Gastrocnemius medialis (tissue), 4 donors: ENCODE data around the gene CASS4. TPM values are rescaled to one million over a fixed set of nuclear protein-coding genes. Genes with fewer than 3 reads are reported as not detected.

Source experiments
- ATAC-seq, 2 donors: fragments of 150-250 bp; one replicate each; pipeline ENCODE4 v1.9.1; 2016
- DNase-seq, 2 donors: peaks; one replicate each; pipeline ENCODE4 v3.0.0-alpha.2; 2019
- H3K27ac ChIP-seq, 4 donors: fragments of 200-600 bp; sonication (generic); 1 replicate in 1 of 4; 2 replicates in 3 of 4; pipeline ENCODE4 v1.5.1; 2016 to 2018; ENCODE audit warnings: mild to moderate bottlenecking in 2 of 4, moderate library complexity in 1 of 4
- H3K27me3 ChIP-seq, 3 donors: fragments of 200-600 bp; sonication (generic) in 2 of 3; 1 replicate in 1 of 3; 2 replicates in 2 of 3; pipeline versions ENCODE4 v1.5.1 to v1.6.0; 2016 to 2019; ENCODE audit warnings: mild to moderate bottlenecking in 1 of 3, moderate library complexity in 1 of 3
- H3K36me3 ChIP-seq, 2 donors: fragments of 200-600 bp; sonication (generic) in 1 of 2; one replicate each; pipeline ENCODE4 v1.5.1; 2017 to 2018
- H3K4me1 ChIP-seq, 2 donors: fragments of 200-600 bp; sonication (generic) in 1 of 2; one replicate each; pipeline ENCODE4 v1.5.1; 2016 to 2017; ENCODE audit warnings: mild to moderate bottlenecking in 2 of 2
- H3K4me3 ChIP-seq, 4 donors: fragments of 200-600 bp; sonication (generic) in 3 of 4; 1 replicate in 1 of 4; 2 replicates in 3 of 4; pipeline ENCODE4 v1.5.1; 2016 to 2019; ENCODE audit warnings: mild to moderate bottlenecking in 2 of 4
- H3K9me3 ChIP-seq, 3 donors: fragments of 200-600 bp; sonication (generic) in 2 of 3; 1 replicate in 1 of 3; 2 replicates in 2 of 3; pipeline ENCODE4 v1.5.1; 2016 to 2019
- CTCF ChIP-seq, 5 experiments: fragments of 450-650 bp in 3 of 5; fragments of 200-600 bp in 2 of 5; sonication (generic) in 2 of 5; IDR thresholded peaks in 4 of 5; conservative IDR thresholded peaks in 1 of 5; 1 replicate in 4 of 5; 2 replicates in 1 of 5; pipeline ENCODE4 v1.5.1; 2016 to 2019; ENCODE audit warnings: antibody characterized with exemption in 5 of 5, mild to moderate bottlenecking in 3 of 5, moderate library complexity in 3 of 5
- POLR2A ChIP-seq, 2 donors: fragments of 450-650 bp; IDR thresholded peaks; one replicate each; pipeline ENCODE4 v1.6.1; 2017; ENCODE audit warnings: antibody characterized with exemption in 2 of 2, mild to moderate bottlenecking in 2 of 2, moderate library complexity in 2 of 2
- in situ Hi-C, 4 donors: fragments of 200-750 bp; cut with MboI; loops; one replicate each; pipeline versions ENCODE4 v1.15.0 to v1.8.0; 2017; ENCODE audit warnings: low sequenced_read_pairs in 4 of 4
- intact Hi-C: fragments of 100-400 bp; cut with DNase I; formaldehyde crosslinking; loops from one replicate; pipeline ENCODE4 v1.15.1; 2023; ENCODE audit warnings: low total_unique reads
- total RNA-seq, 4 donors: library from RNA; depleted of rRNA; stranded (reverse); fragments of >200 nt; gene quantifications; one replicate each; pipeline versions ENCODE4 v1.1.0 to v1.2.3, GENCODE V29; 2016

Gene CASS4
- total RNA-seq, 4 donors from 2014 or later: 0.36 to 0.86 (median 0.72) TPM; not detected in 1

GRCh38 chr20:56465997-56466396 lies 53.9 kb downstream of the CASS4 start:
- H3K9me3 ChIP-seq: no peaks in the 10 kb centered on the region
- in situ Hi-C loops: no loop called here
- no peaks in the 10 kb centered on the region for H3K36me3 ChIP-seq
- H3K27me3 ChIP-seq: no peaks in the 10 kb centered on the region
- H3K27ac ChIP-seq: no peak overlapping the region
- ATAC-seq (no peak), DNase-seq (no peak)
- peaks cover 22 to 27% of the 10 kb centered on the region in 2 donors for H3K4me1 ChIP-seq
- H3K4me3 ChIP-seq: no peak overlapping the region
- intact Hi-C loops: loop anchor here (5.0 kb wide), 1 partner anchor 886 kb away; the partner anchor contains the start of gene RAE1
- TF ChIP-seq POLR2A (IDR thresholded peaks at IDR 0.05) (no peak), CTCF (IDR thresholded peaks at IDR 0.05 in 4 of 5, conservative IDR thresholded peaks at IDR 0.05 in 1 of 5) (no peak)

GRCh38 chr20:56467968-56468315 lies 55.9 kb downstream of the CASS4 start:
- H3K4me1 ChIP-seq: peaks cover 27% of the 10 kb centered on the region in 2 donors

GRCh38 chr20:56468316-56469076 lies 56.4 kb downstream of the CASS4 start, which contains the start of gene RTF2:
TSS of gene RTF2 (plus strand) at chr20:56468627. CDS start at chr20:56468698, 71 bp downstream.
- DNase-seq: peak; percentile 78 to 84

More at GRCh38 chr20:56467968-56468315, 55.9 kb downstream of the CASS4 start:
- intact Hi-C loops: loop anchor here (1.0 to 5.0 kb wide), 3 partner anchors 76 to 884 kb away; partner anchors contain the start of genes AURKA, CSTF1 and RAE1
- H3K27me3 ChIP-seq: no peaks in the 10 kb centered on the region
- H3K27ac ChIP-seq: peak overlapping the region; percentile 79 to 87 (median 86)
- peak overlapping the region; percentile 73 to 93 (median 92) for H3K4me3 ChIP-seq
- in situ Hi-C loops: no loop called here
- DNase-seq (no peak), ATAC-seq (peak in 1 of 2 donors; percentile 7)
- no peak for TF ChIP-seq POLR2A (IDR thresholded peaks at IDR 0.05)
- H3K36me3 ChIP-seq: peaks cover 0 to 4% of the 10 kb centered on the region in 2 donors
- H3K9me3 ChIP-seq: no peaks in the 10 kb centered on the region

GRCh38 chr20:56469077-56469449 lies 57.0 kb downstream of the CASS4 start:
- in situ Hi-C loops (no loop called here), intact Hi-C loops (loop anchor here (5.0 kb wide), 1 partner anchor 883 kb away; the partner anchor contains the start of gene RAE1)
- peak overlapping the region; percentile 73 to 93 (median 92) for H3K4me3 ChIP-seq
- TF ChIP-seq POLR2A (IDR thresholded peaks at IDR 0.05) (no peak), CTCF (IDR thresholded peaks at IDR 0.05 in 4 of 5, conservative IDR thresholded peaks at IDR 0.05 in 1 of 5) (no peak)
- DNase-seq (no peak), ATAC-seq (no peak)
- H3K27me3 ChIP-seq: no peaks in the 10 kb centered on the region
- no peaks in the 10 kb centered on the region for H3K9me3 ChIP-seq
- H3K36me3 ChIP-seq: peaks cover 0 to 15% of the 10 kb centered on the region in 2 donors
- peaks cover 27% of the 10 kb centered on the region in 2 donors for H3K4me1 ChIP-seq
- H3K27ac ChIP-seq: peak overlapping the region; percentile 79 to 87 (median 86)

More at GRCh38 chr20:56468316-56469076, 56.4 kb downstream of the CASS4 start, which contains the start of gene RTF2:
- H3K27ac ChIP-seq: peak within 1 kb of the TSS; percentile 79 to 87 (median 86)
- peak; percentile 95 to 97 for ATAC-seq
- H3K36me3 ChIP-seq: peaks cover 0 to 9% of the 10 kb centered on the region in 2 donors
- no peaks in the 10 kb centered on the region for H3K9me3 ChIP-seq
- peaks cover 27% of the 10 kb centered on the region in 2 donors for H3K4me1 ChIP-seq
- TF ChIP-seq CTCF (IDR thresholded peaks at IDR 0.05 in 4 of 5, conservative IDR thresholded peaks at IDR 0.05 in 1 of 5) (peak in 1 of 5 experiments; percentile 7), POLR2A (IDR thresholded peaks at IDR 0.05) (peak; percentile 31 to 49)
- in situ Hi-C loops: no loop called here
- H3K27me3 ChIP-seq: no peaks in the 10 kb centered on the region
- H3K4me3 ChIP-seq: peak within 1 kb of the TSS; percentile 73 to 93 (median 92)
- intact Hi-C loops: loop anchor here (1.0 to 5.0 kb wide), 3 partner anchors 76 to 884 kb away; partner anchors contain the start of genes AURKA, CSTF1 and RAE1

- peaks cover 0 to 69% of the 10 kb centered on the region in 2 donors for H3K36me3 ChIP-seq
- TF ChIP-seq CTCF (IDR thresholded peaks at IDR 0.05 in 4 of 5, conservative IDR thresholded peaks at IDR 0.05 in 1 of 5): no peak
- TF ChIP-seq POLR2A (IDR thresholded peaks at IDR 0.05): no peak
- no peaks in the 10 kb centered on the region for H3K27me3 ChIP-seq
- no peak for DNase-seq
- no peaks in the 10 kb centered on the region for H3K9me3 ChIP-seq
- in situ Hi-C loops: no loop called here
- no peak overlapping the region for H3K27ac ChIP-seq
- no peak for ATAC-seq
- intact Hi-C loops: no loop called here
- no peaks in the 10 kb centered on the region for H3K4me1 ChIP-seq
- H3K4me3 ChIP-seq: no peak overlapping the region
These were observed 71.9 kb downstream of the CASS4 start for GRCh38 chr20:56483970-56484369.
